ENCODE measurements around the gene DACH2.

The DACH2 gene

GRCh38 chrX:86329174-86329573 is 180.9 kb downstream of the DACH2 start:
- no peak for DNase-seq

- DNase-seq, result no peak
Measured at GRCh38 chrX:86348669-86349068, 200.4 kb downstream of the DACH2 start.

- DNase-seq, result no peak
Measured at GRCh38 chrX:86349115-86349514, 200.9 kb downstream of the DACH2 start.

- DNase-seq, result no peak
Measured at GRCh38 chrX:86369847-86370630, 221.8 kb downstream of the DACH2 start.

- no peak for DNase-seq
Measured at GRCh38 chrX:86370927-86371326, 222.7 kb downstream of the DACH2 start.

GRCh38 chrX:86379209-86379608 is 231.0 kb downstream of the DACH2 start:
- no peak for DNase-seq

GRCh38 chrX:86383681-86384540 is 235.7 kb downstream of the DACH2 start:
- no peak for DNase-seq

- DNase-seq, result no peak
Measured at GRCh38 chrX:86407371-86407770, 259.1 kb downstream of the DACH2 start.

- no peak for DNase-seq
Measured at GRCh38 chrX:86421771-86422170, 273.5 kb downstream of the DACH2 start.

GRCh38 chrX:86436116-86436515 is 287.9 kb downstream of the DACH2 start:
- no peak for DNase-seq

GRCh38 chrX:86455495-86455894 is 307.2 kb downstream of the DACH2 start:
- no peak for DNase-seq

- no peak for DNase-seq
Measured at GRCh38 chrX:86460760-86461159, 312.5 kb downstream of the DACH2 start.

- no peak for DNase-seq
Measured at GRCh38 chrX:86504297-86504696, 356.0 kb downstream of the DACH2 start.

GRCh38 chrX:86507331-86507730 is 359.1 kb downstream of the DACH2 start:
- DNase-seq, result no peak

GRCh38 chrX:86579777-86580176 is 431.5 kb downstream of the DACH2 start:
- DNase-seq, result no peak

- DNase-seq, result no peak
Measured at GRCh38 chrX:86604607-86605006, 456.4 kb downstream of the DACH2 start.

GRCh38 chrX:86696951-86697350 is 548.7 kb downstream of the DACH2 start:
- no peak for DNase-seq

- DNase-seq, result no peak
Measured at GRCh38 chrX:86711531-86712180, 563.4 kb downstream of the DACH2 start.

- no peak for DNase-seq
Measured at GRCh38 chrX:86714441-86714840, 566.2 kb downstream of the DACH2 start.

GRCh38 chrX:86724277-86724676 is 576.0 kb downstream of the DACH2 start:
- no peak for DNase-seq

GRCh38 chrX:86747091-86747490 is 598.8 kb downstream of the DACH2 start:
- DNase-seq, result no peak

- no peak for DNase-seq
Measured at GRCh38 chrX:86805241-86805640, 657.0 kb downstream of the DACH2 start.

GRCh38 chrX:86806786-86807185 is 658.5 kb downstream of the DACH2 start:
- DNase-seq, result no peak

GRCh38 chrX:86809651-86810050 is 661.4 kb downstream of the DACH2 start:
- DNase-seq, result no peak
